ENCODE data around the gene ERCC1.

DNA sequence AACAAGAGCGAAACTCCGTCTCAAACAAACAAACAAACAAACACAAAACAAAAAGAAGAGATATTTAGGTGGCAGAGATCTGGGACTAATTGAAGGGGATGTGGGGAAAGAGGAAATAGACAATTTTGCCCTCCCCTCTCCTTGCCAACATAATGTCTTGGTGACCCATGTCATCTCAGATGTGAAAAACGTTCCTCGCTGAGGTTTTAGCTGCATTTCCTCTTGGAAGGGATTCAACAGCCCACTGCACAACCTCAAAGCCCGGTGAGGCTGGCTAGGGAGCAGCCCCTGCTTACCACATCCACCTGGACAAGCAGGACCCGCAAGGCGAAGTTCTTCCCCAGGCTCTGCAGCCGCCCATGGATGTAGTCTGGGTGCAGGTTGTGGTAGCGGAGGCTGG is 4.9 kb downstream of the ERCC1 start:
- TF ChIP-seq, protein P1, sequence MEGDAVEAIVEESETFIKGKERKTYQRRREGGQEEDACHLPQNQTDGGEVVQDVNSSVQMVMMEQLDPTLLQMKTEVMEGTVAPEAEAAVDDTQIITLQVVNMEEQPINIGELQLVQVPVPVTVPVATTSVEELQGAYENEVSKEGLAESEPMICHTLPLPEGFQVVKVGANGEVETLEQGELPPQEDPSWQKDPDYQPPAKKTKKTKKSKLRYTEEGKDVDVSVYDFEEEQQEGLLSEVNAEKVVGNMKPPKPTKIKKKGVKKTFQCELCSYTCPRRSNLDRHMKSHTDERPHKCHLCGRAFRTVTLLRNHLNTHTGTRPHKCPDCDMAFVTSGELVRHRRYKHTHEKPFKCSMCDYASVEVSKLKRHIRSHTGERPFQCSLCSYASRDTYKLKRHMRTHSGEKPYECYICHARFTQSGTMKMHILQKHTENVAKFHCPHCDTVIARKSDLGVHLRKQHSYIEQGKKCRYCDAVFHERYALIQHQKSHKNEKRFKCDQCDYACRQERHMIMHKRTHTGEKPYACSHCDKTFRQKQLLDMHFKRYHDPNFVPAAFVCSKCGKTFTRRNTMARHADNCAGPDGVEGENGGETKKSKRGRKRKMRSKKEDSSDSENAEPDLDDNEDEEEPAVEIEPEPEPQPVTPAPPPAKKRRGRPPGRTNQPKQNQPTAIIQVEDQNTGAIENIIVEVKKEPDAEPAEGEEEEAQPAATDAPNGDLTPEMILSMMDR (IDR thresholded peaks at IDR 0.05), result no peak
- TF ChIP-seq POLR2AphosphoS5 (IDR thresholded peaks at IDR 0.05), result no peak
- TF ChIP-seq EP300 (IDR thresholded peaks at IDR 0.05), result no peak
- TF ChIP-seq POLR2A (IDR thresholded peaks at IDR 0.05), result no peak

All from stomach (tissue), 4 donors.